GM18858 (cell line): ENCODE results near the gene MYRFL.
"Not testable (repeated sequence)": the region's sequence is repeated elsewhere in the genome, so short reads cannot be mapped to it uniquely, and the experiment has no call there.

Experiments used
- ATAC-seq: cut with Tn5 transposase; IDR thresholded peaks from one replicate; pipeline ENCODE4 v1.9.1; 2021; ENCODE audit not compliant: unreplicated experiment

MYRFL gene

DNA sequence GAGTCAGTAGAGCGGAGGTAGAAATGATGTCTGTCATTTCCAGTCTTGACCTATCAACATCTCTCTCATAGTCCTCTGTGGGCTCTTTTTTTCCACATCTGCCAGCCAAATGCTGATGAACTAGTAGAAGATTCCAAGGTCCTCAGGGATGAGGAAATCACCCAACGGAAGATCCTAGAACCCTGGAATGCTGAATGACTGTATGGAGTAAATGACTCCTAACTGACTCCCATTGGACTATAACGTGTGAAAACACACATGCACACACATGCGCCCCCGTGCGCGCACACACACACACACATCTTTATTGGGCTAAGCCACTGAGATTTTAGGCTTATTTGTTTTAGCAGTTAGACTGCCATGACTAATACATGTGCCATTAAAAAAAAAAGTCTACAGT is 159.2 kb downstream of the MYRFL start:
- ATAC-seq: no peak

DNA sequence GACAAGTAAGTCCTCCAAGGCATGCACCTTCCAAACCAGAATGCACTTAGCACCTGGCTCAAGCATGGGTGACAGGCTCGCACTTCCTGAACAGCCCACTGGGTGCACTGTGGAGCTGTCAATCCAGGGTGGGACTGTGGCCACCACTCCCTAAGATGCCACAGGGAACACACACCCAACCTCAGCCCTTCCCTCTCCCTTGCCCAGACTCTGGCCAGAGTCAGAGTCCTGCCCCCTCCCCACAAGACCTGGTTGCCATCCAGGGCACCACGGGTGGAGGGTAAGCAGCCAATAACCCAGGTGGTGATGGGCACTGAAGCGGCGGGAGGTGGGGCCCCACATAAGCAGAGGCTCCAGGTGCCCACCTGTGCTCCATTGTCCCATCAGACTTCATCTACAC is 160.6 kb downstream of the MYRFL start:
- peak; percentile 79 for ATAC-seq

DNA sequence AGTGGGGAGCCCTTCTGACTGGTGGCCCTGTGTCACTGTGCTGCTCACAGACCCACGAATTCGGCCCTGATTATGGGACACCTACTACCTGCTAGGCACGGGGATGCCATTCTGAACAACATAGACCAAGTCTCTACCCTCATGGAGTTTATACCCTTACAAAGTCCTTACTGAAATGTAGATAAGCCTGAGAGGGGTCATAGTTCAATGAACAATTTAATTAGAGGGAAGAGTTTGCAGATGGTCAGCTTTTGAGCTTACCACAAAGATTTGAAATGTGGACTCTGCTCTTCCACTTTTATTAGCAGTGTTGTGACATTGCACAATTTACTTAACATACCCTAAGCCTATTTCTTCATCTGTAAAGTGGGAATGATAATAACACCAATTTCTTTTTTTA is 161.1 kb downstream of the MYRFL start:
- ATAC-seq: no peak

DNA sequence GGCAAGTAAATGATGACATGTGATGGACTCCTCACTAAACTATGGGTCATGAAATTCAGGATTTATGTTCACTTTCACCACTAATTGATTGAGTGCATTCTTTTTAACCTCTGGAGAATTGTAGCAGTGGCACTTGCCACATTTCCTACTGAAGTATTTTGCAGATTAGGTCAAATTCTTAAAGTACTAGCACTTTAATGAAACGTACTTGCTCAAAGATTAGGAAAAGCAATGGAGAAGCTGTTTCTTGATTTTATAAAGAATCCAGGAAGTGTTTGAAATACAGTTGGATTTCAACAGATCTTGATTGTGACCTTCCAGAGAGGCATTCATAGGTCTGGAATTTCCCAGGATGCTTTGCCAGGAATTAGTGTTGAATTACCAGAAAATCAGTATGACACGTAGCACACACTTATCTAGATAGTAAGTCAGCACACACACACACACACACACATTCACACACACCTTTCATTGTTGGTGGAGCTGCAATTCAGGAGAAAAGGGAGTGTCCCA is 162.6 kb downstream of the MYRFL start:
- ATAC-seq: no peak

DNA sequence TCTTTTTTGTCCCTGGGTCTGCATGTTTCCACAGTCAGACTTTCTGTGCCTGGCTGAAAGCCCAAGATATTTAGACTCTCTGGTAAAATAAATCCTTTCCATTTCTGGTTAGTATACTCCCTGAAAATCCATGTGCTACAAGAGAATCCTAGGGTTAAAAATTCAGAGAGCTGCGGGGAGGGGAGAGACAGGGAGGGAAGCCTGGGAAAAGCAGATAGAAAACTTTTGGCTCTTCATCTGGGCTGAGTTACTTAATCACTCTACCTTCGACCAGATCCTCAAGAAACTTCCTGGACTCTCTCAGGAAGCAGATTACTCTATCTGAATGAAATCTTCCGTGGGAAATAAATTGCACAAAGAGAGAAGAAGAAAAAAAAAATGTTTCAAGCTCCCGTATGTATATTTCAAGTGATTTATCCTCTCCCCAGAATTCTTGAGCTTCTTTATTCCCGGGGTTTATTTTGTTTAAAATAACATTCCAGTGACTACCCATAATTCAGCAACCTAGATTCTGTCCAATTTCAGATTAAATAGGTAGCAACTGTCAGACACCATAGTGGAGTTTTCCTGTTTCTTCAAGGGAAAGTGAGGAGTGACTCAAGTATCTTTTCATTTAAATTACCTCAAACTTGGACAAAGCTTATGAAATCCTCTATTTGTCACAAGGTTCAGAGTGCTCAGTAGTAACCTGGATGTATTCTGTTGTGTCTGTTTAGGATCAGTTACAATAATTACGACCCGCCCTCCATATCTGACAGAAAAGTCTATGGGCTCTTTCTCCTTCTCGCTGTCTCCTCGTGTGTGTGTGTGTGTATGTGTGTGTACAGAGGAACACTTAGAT is 163.7 kb downstream of the MYRFL start:
- ATAC-seq: no peak

DNA sequence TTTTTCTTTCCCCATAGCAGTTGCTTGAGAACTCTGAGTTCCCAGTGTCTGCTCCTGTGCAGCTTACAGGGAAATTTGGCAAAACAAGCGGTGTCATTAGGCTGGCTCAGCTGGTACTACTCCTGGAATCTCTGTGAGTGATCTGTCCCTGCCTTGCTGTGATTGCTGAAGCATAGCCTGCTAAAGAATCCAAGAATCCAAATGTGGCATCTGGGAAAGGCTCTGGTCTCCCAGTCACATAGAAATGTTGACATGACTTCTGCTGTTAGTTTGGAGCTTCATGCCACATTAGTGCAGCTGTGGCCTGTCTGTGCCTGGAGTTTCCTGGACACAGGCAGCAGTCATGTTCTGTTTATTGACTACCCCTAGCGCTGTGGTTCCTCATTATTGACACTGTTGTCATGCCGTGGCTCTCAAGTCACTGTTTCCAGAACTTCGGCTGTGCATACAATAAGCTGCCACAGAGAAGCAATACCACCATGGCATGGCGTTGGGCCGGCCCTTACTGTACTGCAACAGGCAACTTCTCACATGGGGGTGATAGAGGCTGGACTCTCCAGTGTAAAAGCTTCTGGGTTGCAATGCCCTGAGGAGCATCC is 166.8 kb downstream of the MYRFL start:
- ATAC-seq: no peak

DNA sequence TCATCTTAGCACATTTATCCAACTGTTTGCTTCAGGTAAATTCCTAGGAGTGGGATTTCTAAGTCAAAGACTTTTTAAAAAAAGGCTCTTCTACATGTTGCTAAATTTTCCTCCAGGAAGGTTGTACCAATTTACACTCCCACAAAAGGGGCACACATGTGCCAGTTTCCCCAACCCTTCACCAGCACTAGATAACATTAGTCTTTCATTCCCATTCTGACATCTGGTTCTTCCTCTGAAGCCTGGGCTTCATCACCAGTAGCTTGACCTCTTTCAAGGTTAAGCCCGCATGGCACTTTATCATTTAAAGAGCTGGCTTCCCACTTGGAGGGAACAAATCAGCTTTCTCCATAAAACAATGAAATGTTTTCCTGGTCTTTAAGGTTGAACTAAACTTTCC is 168.4 kb downstream of the MYRFL start:
- no peak for ATAC-seq

DNA sequence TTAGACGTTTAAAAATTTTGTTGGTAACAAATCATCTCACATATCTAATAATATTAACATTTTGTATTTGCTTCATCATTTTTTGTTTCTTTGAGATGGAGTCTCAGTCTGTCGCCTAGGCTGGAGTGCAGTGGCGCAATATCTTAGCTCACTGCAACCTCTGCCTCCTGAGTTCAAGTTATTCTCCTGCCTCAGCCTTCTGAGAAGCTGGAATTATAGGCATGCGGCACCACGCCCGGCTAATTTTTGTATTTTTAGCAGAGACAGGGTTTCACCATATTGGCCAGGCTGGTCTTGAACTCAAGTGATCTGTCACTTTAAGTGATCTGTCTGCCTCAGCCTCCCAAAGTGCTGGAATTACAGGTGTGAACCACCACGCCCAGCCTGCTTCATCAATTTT is 169.1 kb downstream of the MYRFL start:
- ATAC-seq: not testable (repeated sequence)

DNA sequence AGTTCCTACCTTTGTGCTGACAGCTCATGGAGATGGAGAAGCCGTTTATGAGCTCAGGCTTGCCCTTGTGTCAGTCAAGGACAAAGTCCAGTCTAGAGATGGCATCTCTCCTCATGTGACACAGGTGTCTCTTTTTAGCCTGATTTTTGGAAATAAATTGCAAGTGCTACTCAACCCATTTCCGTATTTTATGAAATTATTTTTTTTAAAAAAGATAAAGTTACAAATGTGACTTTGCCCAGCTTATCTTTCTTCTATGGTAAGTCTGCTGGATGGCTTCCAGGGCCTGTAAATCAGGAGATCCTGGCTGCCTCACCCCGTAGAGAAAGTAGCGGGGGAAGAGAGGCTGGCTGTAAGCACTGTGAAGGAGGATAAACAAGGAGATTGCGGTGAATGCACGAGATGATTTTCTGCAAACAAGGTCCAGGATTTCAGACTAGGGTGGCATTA is 169.7 kb downstream of the MYRFL start:
- ATAC-seq: no peak

DNA sequence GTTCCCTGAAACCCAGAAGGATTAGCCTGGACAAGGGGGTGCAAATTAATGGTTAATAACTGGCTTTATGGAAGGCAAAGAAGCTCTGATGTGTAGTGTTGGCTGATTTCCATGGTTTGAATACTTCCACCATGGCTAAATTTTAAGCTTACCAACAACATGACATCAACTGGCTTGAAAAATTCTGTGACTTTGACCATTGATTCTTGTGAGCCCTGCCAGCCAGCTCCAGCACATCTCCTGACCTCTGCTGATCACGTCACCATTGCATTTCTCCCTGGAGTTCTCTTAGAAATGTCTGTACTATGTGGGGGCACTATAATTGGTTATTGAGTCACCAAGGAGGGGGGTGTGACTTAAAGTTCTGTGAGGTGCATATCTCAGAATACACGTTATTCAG is 171.2 kb downstream of the MYRFL start:
- ATAC-seq: no peak

DNA sequence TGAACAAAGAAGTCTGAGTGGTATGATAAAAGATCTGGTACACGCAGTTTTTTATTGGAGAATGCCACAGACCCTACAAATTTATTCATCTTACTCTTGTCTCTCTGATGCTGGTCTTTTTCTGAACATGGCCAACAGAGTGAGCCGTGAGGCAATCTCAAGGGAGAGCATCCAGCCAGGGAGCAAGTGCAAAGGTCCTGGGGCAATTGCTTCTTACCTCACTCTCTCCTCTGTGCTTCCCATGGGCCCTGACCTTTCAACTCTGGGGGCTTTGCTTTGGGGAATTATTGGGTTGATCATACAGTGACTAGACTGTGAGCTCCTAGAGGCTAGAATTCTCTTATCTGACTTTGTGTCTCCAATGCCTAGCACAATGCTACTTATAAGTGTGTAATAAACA is 171.7 kb downstream of the MYRFL start:
- ATAC-seq: no peak

DNA sequence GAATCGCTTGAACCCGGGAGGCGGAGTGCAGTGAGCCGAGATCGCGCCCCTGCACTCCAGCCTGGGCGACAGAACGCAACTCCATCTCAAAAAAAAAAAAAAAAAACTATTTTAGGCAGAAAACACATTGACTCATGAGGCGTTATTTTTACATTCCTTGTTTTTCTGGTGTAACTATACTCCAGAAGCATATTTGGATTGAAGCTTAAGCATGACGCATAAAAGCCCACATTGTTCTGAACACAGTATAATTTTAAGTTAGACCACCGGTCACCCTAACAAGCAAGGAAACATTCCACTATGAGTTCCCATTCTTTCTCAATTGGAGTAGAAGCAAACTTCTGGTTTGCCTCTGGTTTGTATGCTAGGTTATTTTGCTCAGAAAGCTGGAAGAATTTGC is 173.0 kb downstream of the MYRFL start:
- no peak for ATAC-seq

DNA sequence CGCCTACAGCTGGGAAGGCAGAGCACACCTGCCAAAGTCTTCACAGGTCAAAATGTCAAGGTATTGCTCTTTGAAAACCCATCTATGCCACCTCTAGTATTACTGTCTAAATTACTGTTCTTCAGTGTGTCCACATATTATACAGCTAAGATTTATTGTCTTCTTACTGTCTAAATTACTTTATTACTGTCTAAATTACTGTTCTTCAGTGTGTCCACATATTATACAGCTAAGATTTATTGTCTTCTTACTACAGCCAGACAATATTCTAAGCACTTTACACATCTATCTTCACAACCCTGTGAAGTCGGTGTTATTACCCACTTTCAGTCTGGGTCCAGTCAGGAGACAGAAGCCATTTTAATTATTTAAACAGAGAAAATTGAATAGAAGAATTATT is 173.9 kb downstream of the MYRFL start:
- no peak for ATAC-seq

DNA sequence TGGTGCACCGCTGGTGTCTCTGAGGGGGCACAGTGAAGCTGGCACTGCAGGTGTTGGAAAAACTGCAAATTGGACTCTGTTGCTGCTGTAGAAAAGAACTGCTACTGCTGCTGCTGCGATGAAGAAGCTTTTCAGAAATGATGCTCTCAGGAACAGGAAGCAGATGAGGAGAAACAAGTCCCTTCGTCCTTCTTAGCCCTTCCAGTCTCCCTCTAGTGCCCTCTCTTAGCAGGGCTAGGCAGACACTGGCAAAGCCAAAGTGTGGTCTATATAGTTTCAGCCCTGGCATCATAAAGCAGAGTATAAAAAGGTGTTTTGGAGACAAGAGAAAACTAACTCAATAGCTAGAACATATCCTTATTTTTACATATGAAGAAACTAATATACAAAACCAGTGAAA is 174.5 kb downstream of the MYRFL start:
- no peak for ATAC-seq

DNA sequence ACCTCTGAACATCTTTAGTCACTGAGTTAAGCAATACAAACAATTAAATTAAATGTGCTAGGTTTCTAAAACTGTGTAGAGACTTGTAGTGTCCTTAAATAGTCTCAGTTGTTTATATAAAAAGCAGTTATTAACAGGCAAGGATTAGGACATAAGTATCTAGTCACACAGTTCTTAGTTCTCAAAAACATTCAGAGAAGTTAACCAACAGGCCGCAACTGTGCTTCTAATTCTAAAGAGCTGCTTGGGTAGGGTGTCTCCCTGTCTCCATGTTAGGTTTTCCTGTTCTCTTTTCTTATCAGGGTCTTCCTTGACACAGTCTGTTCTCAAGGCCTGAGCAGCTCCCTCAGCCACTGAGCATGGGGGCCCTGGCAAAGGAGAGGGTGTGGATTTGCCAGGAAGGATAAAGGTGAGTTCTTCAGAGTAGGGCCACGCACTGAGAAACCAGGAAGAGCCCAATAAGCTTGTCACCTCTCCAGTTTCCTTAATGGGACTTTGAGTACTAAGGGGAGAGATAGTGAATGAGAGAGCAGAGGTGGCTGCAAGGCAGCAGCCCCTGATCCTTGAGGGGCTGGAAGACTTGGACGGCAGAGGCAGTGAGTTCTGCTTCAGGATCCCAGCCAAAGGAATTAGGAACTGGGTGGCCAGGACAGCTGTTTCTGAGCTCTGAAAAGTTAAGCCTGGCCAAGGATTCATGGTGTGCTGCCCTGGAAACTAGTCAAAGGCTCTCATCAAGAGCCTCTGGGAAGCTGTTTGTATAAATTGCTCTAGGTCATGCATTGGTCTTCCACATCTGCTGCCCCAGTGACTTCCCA is 177.3 kb downstream of the MYRFL start:
- no peak for ATAC-seq

DNA sequence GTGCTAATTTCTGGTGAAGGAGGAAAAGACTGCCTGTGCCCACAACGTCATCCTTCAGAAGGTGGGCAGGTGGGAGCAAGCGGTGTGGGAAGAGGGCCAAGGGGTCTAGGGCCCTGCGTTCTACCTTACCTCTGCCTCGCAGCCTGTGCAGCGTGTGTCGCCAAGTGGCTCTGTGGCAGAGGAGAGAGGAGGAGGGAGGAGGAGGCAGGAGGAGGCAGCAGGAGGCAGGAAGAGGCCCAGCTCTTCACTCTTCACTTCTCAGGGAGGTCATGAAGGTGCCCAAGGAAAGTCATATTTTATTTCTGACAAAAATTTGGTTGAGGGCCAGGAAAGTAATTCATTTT is 177.9 kb downstream of the MYRFL start:
- ATAC-seq: no peak

DNA sequence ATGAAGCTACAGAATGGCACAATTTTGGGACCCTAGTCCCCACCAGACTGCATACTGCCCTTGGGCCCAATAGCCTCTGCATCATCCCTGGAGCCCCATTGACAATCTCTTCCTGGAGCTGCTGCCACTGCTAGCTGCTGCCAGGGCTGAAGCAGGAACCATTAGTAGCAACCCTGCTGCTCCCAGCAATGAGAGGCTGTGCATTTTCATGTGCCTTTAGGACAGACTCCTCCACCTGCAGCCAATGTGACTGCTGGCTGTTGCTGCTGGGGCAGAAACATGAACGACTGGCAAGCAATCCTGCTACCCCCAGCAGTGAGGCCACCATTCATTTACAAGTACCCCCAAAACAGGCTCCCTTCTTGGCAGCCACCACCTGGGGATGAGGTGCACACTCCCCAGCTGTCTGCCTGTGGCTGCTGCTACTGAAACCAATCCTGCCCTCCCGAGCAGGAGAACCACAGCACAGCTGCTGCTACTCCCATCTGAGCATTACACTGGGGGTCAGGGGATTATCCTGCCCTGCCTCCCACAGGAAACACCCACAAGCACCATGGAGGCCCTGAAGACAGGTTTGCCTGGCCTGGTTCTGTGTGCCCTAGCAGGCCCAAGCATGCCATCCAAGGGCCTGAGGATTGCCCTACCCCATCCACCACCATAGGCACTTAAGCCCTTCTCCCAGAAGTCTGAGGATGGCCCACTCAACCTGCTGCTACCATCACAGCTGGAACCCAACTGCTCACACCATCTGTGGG is 181.0 kb downstream of the MYRFL start:
- no peak for ATAC-seq

DNA sequence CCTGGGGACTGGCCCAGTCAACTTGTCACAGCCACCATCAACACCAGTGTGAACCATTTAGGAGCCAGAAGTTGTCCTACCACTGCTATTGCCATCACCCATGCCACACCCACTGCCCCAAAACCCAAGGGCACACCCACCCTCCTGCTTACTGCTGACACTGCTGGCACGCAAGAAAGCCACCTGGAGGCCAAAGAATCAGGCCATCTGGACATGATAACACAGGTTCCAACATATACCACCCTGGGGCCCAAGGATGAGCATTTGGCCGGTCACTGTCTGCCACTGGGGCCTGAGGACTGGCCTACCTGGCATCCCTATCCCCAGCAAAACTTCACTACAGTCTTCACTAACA is 181.6 kb downstream of the MYRFL start:
- ATAC-seq: no peak

DNA sequence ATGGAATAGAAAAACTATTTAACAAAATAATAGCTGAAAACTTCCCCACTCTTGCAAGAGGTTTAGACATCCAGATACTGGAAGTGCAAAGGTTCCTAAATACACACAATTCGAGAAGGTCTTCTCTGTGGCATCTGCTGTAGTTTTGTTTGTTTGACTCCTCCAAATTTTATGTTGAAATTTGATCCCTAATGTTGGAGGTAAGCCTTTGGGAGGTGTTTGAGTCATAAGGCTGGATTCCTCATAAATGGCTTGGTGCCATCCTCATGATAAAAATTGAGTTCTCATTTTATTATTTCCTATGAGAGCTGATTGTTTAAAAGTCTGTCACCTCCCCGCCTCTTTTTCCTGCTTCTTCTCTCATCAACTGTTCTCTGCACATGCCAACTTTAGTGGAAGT is 182.7 kb downstream of the MYRFL start:
- no peak for ATAC-seq
